ENCODE results near the gene RIPOR2. TPM values are rescaled to one million over a fixed set of nuclear protein-coding genes. Genes with fewer than 3 reads are reported as not detected.
"Not testable (repeated sequence)": the region's sequence is repeated elsewhere in the genome, so short reads cannot be mapped to it uniquely, and the experiment has no call there.

The RIPOR2 gene
- total RNA-seq, 2 experiments from 2014 or later: 154 to 156 TPM

DNA sequence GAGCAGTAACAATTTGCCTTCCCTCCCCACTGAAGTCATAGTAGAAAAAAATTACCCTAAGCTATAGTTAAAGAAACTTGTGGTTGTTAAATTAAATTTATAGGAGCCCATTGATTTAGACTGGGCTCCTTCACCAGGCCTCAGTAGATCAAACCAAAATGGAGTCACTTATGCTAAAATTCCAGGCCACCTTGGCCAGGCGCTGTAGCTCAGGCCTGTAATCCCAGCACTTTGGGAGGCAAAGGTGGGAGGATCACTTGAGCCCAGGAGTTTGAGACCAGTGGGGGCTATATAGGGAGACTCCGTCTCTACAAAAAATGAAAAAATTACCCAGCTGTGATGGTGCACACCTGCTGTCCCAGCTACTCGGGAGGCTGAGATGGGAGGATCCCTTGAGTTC lies 176.0 kb downstream of the RIPOR2 start:
- Mint-ChIP-seq H3K27me3 (ENCODE audit: low read depth) (no peaks in the 10 kb centered on the region), H3K9me3 (ENCODE audit: insufficient read depth) (no peaks in the 10 kb centered on the region), H3K4me3 (no peak overlapping the region), H3K27ac (no peak overlapping the region), H3K4me1 (ENCODE audit: low read depth) (peaks cover 5% of the 10 kb centered on the region), H3K36me3 (ENCODE audit: low read depth) (no peaks in the 10 kb centered on the region)
- no peak for DNase-seq
- no peak for ATAC-seq
- ChIA-PET CTCF (interaction anchor here (1.2 to 1.7 kb wide), 2 partner anchors 178 to 267 kb away, joined by 3 to 4 read pairs; no protein-coding TSS in a partner anchor), POLR2A (no interaction called here)

DNA sequence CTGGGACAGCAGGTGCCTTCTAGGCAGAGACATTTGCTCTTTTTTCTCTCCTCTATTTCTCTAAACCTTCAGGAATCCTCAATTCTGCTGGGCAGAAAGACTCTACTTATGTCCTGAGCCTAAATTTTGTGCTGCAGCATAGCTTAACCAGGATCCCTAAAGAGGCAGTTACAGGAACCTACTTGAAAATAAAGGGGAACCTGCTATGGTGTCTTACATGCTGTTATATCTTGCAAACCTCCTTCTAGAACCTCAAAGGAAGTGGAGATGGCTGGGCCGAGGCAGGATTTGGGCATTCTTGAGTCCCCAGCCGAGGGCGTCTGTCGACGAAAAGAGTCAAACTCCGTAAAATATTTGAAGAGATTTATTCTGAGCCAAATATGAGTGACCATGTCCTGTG lies 178.1 kb downstream of the RIPOR2 start:
- Mint-ChIP-seq H3K4me3 (no peak overlapping the region), H3K9me3 (ENCODE audit: insufficient read depth) (peaks cover 4% of the 10 kb centered on the region), H3K27me3 (ENCODE audit: low read depth) (peaks cover 1% of the 10 kb centered on the region), H3K4me1 (ENCODE audit: low read depth) (peaks cover 5% of the 10 kb centered on the region), H3K27ac (no peak overlapping the region), H3K36me3 (ENCODE audit: low read depth) (peaks cover 2% of the 10 kb centered on the region)
- DNase-seq (no peak), ATAC-seq (no peak)
- CTCF ChIA-PET: interaction anchor here (1.6 to 1.7 kb wide), 2 partner anchors 14 to 50 kb away, joined by 4 to 5 read pairs; no protein-coding TSS in a partner anchor
- POLR2A ChIA-PET: no interaction called here

DNA sequence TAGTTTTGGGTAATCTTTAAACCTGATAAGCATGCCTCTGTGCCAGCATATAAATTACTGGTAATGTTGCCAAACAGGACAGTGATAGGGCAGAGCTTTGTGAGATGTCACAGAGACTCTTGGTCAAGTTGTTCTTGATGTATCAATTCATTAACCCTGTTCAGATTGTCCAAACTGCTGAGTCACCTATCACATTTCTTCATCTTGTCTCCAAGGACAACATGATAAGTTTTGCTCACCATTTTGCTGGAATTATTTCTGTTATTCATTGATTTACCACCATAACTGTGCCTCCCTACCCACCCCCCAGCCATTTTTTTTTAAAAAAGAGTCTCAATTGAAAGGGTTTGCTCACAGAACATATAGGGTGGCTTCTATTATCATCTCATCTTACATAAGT lies 180.5 kb downstream of the RIPOR2 start:
- no peaks in the 10 kb centered on the region for H3K4me1 Mint-ChIP-seq (ENCODE audit: low read depth)
- peaks cover 4% of the 10 kb centered on the region for H3K9me3 Mint-ChIP-seq (ENCODE audit: insufficient read depth)
- ChIA-PET POLR2A (no interaction called here), CTCF (interaction anchor here (1.5 kb wide), 1 partner anchor 174 kb away, joined by 3 read pairs; no protein-coding TSS in a partner anchor)
- no peak overlapping the region for H3K27ac Mint-ChIP-seq
- H3K27me3 Mint-ChIP-seq (ENCODE audit: low read depth): peaks cover 14% of the 10 kb centered on the region
- DNase-seq (no peak), ATAC-seq (no peak)
- no peak overlapping the region for H3K4me3 Mint-ChIP-seq
- H3K36me3 Mint-ChIP-seq (ENCODE audit: low read depth): peaks cover 2% of the 10 kb centered on the region

DNA sequence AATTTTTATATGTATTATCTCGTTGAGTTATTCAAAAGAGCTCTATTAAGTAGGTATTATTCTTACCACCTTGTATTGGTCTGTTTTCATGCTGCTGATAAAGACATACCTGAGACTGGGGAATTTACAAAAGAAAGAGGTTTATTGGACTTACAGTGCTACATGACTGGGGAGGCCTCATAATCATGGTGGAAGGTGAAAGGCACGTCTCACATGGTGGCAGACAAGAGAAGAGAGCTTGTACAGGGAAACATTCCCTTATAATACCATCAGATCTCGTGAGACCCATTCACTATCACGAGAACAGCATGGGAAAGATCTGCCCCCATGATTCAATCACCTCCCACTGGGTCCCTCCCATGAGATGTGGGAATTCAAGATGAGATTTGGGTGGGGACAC lies 181.4 kb downstream of the RIPOR2 start:
- H3K27ac Mint-ChIP-seq; H3K4me1 Mint-ChIP-seq (ENCODE audit: low read depth); ATAC-seq; DNase-seq; POLR2A ChIA-PET; H3K36me3 Mint-ChIP-seq (ENCODE audit: low read depth); H3K9me3 Mint-ChIP-seq (ENCODE audit: insufficient read depth); H3K4me3 Mint-ChIP-seq: not testable (repeated sequence)
- peaks cover 14% of the 10 kb centered on the region for H3K27me3 Mint-ChIP-seq (ENCODE audit: low read depth)
- CTCF ChIA-PET: interaction anchor here (0.6 to 1.2 kb wide), 3 partner anchors 11 to 260 kb away, joined by 3 to 4 read pairs (median 3); no protein-coding TSS in a partner anchor

Other genes with a start within 250 kb of the RIPOR2 start
- gene C6orf62, start 216.8 kb downstream of the RIPOR2 start, total RNA-seq: 100 to 1,000 TPM; 121 to 128 TPM
- gene GMNN, start 161.0 kb downstream of the RIPOR2 start, total RNA-seq: 10 to 100 TPM; 87.0 to 88.4 TPM
- 1 to 10 TPM in 1 of 2 experiments, under 1 TPM in 1; 0.97 to 1.7 TPM for gene ARMH2, start 137.0 kb downstream of the RIPOR2 start, total RNA-seq

Measured in activated CD8-positive, alpha-beta T cell treated with anti-CD3 and anti-CD28 coated beads, Interleukin-2, amount 10 ng/mL, durations not matched to agents 7 days and 5 days (primary cell).